GM13977 (cell line): ENCODE results near the gene CFAP100.

ENCODE experiments used
- DNase-seq: peaks from one replicate; pipeline ENCODE4 v3.0.0; 2012; ENCODE audit warnings: low spot score
- in situ Hi-C: fragments of 300-500 bp; cut with MboI; formaldehyde crosslinking; loops from one replicate; pipeline ENCODE4 v1.12.0; 2022; ENCODE audit warnings: low sequenced_read_pairs, low pct_unique_long_range_greater_than_20kb, mixed read lengths, inconsistent platforms; ENCODE audit not compliant: unreplicated experiment
- TF ChIP-seq, protein P1 (sequence below): IDR thresholded peaks from 2 replicates; pipeline ENCODE4 v1.5.1; 2012; ENCODE audit warnings: mild to moderate bottlenecking, control low read depth; ENCODE audit not compliant: insufficient read depth; ENCODE audit errors: extremely low read depth, missing control alignments

Gene CFAP100

GRCh38 chr3:126482503-126483255, 88.0 kb downstream of the CFAP100 start:
- DNase-seq: no peak
- in situ Hi-C loops: no loop called here
- TF ChIP-seq, protein P1, sequence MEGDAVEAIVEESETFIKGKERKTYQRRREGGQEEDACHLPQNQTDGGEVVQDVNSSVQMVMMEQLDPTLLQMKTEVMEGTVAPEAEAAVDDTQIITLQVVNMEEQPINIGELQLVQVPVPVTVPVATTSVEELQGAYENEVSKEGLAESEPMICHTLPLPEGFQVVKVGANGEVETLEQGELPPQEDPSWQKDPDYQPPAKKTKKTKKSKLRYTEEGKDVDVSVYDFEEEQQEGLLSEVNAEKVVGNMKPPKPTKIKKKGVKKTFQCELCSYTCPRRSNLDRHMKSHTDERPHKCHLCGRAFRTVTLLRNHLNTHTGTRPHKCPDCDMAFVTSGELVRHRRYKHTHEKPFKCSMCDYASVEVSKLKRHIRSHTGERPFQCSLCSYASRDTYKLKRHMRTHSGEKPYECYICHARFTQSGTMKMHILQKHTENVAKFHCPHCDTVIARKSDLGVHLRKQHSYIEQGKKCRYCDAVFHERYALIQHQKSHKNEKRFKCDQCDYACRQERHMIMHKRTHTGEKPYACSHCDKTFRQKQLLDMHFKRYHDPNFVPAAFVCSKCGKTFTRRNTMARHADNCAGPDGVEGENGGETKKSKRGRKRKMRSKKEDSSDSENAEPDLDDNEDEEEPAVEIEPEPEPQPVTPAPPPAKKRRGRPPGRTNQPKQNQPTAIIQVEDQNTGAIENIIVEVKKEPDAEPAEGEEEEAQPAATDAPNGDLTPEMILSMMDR: no peak

DNA sequence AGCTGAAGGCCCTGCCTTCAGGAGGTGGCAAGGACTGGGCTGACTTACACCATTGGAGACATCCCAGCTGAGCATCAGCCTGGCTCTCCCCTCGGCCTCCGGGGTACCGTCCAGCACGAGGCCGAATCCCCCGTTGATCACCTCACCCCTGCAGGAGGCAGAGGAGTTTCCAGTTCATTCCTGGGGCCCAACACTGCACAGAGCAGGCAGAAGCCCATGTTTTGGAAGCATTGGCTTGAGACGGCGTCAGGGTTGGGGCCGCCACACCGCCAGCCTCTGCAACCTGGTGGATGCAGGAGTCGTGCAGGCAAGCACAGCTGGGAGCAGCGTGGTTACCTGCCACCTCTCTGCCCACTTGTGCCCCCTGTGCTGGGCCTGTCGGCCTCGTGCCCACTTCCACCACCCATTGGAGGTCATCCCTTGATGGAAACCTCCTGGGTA, 88.6 kb downstream of the CFAP100 start:
- in situ Hi-C loops: no loop called here

GRCh38 chr3:126484148-126484547, 89.4 kb downstream of the CFAP100 start:
- in situ Hi-C loops: no loop called here
- TF ChIP-seq, protein P1: no peak
- no peak for DNase-seq

More for the DNA sequence above, 88.6 kb downstream of the CFAP100 start:
- TF ChIP-seq, protein P1: no peak
- no peak for DNase-seq

- in situ Hi-C loops: no loop called here
- TF ChIP-seq, protein P1: no peak
Observed at GRCh38 chr3:126484662-126485061, 90.0 kb downstream of the CFAP100 start.

DNA sequence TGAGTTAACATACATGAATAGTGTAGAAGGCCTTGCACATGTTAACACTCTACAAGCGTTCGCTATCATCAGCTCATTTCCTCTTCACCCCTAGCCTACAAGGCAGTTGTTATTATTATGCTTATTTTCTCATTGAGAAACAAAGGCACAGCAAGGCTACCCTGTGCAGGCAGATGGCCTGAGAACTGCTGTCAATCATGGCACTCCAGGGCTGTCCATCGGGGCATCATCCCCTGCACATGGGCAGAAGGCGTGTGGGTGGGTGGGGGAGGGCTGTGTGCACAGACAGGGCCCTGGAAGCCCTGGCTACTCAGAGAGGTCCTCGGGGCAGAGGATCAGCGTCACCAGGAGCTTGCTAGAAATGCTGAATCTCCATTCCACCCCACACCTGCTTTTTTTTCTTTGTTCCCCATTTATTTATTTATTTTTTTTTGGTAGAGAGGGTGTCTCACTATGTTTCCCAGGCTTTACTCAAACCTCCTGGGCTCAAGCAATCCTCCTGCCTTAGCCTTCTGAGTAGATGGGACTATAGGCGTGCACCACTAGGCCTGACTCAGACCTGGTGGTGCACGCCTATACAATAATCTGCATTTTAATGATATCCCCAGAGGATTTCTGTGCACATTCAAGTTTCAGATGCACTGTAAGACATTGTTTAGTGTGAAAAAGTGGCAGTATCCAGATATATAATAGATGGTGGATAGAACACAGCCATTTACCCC, 90.6 kb downstream of the CFAP100 start:
- TF ChIP-seq, protein P1: no peak
- no peak for DNase-seq
- in situ Hi-C loops: no loop called here

More at GRCh38 chr3:126484662-126485061, 90.0 kb downstream of the CFAP100 start:
- no peak for DNase-seq

GRCh38 chr3:126485956-126486355, 91.2 kb downstream of the CFAP100 start:
- TF ChIP-seq, protein P1: no peak
- in situ Hi-C loops: no loop called here
- no peak for DNase-seq
